NAMALWA (cell line): Measurements from ENCODE around the gene ITPK1.

Experiments used
- DNase-seq: peaks from one replicate; pipeline ENCODE4 v3.0.0-alpha.2; 2015; ENCODE audit warnings: low spot score

Gene ITPK1

DNA sequence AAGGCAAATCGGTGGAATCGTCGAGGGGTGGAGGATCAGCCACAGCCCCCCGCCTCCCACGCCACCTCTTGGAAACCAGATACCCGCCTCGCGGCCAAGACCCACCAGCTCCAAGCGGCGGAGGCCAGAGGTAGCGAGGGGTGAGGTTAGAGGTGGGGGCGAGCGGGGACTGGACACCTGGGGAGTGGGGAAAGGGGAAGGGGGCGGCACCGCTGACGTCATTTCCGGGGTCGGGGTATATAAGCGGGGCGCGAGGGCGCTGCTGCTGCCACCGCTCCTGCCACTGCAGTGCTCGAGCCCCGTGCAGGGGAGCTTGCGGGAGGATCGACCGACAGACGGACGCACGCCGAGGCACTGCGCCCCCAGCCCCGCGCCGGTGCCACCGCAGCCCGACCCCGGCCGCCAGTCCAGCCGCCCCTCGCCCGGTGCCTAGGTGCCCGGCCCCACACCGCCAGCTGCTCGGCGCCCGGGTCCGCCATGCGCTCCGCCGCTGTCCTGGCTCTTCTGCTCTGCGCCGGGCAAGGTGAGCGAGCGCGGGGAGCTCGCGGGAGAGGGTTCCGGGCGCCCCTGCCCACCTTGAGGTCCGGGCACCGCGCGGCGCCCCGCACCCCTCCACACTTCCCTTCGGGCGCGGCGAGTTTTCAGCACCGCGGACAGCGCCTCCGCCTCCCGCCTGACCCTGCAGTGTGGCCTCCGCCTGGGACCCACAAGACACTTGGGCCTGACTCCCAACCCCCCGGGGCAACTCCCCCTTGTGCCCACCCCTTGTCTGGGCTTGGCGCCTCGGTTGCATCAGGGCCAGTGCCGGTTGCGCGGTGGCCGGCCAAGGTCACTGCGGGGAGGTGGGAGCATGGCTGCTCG is 192.6 kb downstream of the ITPK1 start, which contains the start of gene CHGA:
Gene CHGA, plus strand, starts transcription at position 268 of the 861 bp plus-strand sequence. Its CDS starts 210 bp downstream, at position 478.
- no peak for DNase-seq

- DNase-seq, result no peak
Observed at GRCh38 chr14:92922155-92922735, 193.5 kb downstream of the ITPK1 start.

- no peak for DNase-seq
Observed at GRCh38 chr14:92920001-92920400, 195.7 kb downstream of the ITPK1 start.

DNA sequence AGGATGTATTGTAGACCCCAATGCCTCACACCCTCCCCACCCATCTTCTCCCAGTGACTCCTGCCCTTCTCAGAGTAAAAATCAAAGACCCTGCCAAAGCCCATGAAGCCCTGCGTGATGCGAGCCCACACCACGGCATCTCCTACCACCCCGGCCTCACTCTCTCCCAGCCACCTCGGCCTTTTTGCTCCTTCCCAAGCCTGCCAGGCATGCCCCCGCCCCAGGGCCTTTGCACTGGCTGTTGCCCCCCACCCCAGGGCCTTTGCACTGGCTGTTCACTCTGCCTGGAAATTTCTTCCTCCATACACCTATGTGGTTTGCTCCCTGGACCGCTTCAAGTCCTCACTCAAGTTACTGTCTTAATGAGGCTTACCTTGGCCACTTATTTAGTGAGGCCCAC is 197.8 kb downstream of the ITPK1 start:
- no peak for DNase-seq

GRCh38 chr14:92917041-92917940 is 198.4 kb downstream of the ITPK1 start:
- DNase-seq, result no peak

- no peak for DNase-seq
Observed at GRCh38 chr14:92916201-92916600, 199.5 kb downstream of the ITPK1 start.

GRCh38 chr14:92914087-92914656 is 201.6 kb downstream of the ITPK1 start:
- DNase-seq, result peak; percentile 19

DNA sequence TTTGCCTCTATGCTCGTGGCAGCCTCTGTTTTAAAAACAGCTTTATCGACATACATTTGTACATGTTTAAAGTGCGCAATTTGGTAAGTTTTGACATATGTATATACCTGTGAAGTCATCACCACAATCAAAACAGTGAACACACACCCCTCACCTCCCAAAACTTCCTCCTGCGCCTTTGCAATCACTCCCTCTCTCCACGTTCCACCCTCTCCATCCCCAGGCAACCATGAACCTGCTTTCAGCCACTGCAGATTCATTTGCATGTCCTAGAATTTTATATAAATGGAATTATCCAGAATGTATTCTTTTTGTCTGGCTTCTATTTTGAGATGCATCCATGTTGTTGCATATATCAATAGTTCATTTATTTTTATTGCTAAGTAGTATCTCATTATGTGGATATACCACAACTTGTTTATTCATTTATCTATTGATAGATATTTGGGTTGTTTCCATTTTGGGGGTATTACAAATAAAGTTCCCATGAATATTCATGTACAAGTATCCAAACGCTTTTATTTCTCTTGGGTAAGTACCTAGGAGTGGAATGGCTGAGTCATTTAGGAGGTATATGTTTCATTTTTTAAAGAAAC is 208.3 kb downstream of the ITPK1 start:
- DNase-seq, result no peak

DNA sequence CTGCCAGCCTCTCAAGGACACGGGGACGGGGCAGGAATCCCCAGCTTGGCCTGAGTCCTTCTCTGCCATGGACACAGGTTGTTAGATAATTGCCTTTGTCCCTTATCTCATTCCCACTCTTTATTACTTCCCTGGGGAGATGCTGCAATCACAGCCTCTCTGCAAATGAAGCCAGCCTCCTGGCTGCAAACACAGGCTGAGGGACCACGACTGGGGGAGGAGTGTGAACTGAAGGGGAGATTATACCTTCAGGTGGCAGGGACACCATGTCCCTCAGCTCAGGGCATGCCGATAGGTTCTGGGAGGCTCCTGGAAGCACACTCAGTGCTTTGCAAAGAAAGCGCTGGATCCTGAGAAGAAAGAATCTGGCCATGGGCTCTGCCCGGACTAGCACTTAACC is 208.9 kb downstream of the ITPK1 start:
- no peak for DNase-seq

DNA sequence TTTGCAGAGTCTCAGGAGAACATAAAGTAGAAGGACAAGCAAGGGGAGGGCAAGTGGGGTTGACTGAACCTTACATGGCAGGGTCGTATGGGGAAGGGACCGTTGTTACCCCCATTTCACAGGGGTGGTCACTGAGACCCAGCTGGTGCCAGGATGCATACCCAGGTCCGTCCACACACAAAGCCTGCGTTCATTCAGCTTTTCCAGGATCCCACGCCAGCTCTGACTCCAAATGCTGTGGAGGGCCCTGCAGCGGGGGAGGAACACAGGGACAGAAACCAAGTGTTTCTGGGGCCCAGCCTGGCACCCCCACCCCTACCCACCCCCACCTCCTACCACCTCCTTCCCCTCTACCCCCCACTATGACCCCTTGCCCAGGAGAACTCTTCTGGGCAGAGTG is 209.3 kb downstream of the ITPK1 start:
- no peak for DNase-seq

GRCh38 chr14:92905667-92906066 is 210.1 kb downstream of the ITPK1 start:
- no peak for DNase-seq

- DNase-seq, result no peak
Observed at GRCh38 chr14:92903359-92903758, 212.4 kb downstream of the ITPK1 start.

- no peak for DNase-seq
Observed at GRCh38 chr14:92902726-92903125, 213.0 kb downstream of the ITPK1 start.

DNA sequence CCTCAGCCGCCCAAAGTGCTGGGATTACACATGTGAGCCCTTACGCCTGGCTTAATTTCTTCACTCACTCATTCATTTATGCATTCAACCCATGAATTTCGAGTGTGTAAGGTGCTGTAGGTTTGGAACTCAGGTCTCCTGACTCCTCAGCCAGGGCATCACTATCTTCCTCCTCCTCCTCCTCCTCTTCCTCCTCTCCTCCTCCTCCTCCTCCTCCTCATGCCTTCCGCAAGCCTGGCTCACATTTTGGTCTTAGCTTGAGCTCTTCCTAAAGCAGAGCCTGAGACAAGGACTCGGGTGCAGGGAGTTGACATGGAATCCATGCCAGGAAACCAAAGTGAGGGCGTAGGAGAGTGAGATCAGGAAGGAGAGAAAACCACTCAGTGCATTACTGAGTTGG is 213.5 kb downstream of the ITPK1 start:
- DNase-seq, result no peak

DNA sequence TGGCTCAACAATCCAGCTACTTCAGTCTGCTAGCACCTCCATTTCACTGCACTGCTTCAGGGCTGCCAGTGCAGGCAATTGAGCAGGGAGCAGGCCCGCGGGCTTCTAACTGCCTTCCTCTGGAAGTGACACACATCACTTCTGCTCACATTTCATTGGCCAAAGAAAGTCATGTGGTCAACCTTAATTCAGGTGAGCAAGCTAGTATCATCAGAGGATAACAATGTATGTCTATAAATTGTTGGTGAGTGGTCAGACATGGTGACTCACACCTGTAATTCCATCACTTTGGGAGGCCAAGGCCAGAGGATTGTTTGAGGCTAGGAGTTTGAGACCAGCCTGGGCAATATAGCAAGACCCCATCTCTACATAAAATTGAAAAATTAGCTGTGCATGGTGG is 215.1 kb downstream of the ITPK1 start:
- DNase-seq, result no peak

DNA sequence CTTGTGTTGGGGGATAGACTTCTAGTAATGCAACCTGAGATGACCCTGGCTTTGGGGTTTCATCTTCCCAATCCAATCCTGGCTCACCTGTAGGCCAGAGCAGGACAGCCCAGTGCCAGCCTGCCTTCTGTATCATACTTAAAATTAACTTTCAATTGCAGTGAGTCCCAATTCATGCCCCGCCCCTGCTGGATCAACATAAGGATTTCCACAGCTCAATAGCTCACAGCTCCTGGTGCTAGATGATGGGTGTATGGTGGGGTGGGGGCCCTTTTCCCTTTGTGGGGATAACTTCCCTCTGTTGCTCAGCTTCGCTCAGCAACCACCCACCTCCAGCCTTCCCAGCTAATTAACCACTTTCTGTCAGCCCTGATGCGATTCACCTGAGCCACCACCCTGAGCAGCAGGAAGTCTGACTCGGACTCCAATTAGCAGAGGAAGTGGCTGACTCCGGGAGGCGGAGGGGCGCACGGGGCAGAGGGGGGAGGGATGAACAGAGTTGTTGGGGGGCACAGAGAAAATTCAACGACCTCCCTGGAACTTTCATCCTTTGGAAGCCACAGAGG is 217.1 kb downstream of the ITPK1 start:
- no peak for DNase-seq

GRCh38 chr14:92897922-92898565 is 217.7 kb downstream of the ITPK1 start:
- DNase-seq, result no peak

DNA sequence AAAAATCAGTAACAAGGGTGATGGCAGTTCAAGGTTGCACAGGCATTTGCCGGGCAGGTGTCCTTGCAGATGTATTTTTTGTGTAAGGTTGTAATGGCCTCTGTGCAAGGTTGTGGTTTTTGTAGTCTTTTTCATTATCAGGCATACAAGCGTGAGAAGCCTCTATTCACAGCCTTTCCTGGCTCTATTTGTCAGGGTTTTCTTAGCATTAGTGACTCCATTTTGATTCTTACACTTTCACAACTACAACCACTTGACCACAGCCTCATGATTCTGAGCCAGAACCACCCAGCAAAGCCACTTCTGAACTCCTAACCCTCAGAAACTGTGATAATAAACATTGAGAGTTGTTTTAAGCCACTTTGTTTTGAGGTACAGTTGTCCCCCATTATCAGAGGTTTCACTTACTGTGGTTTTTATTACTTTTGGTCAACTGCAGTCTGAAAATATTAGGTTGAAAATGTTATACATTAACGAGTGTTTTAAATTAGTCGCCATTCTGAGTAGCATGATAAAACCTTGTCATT is 220.3 kb downstream of the ITPK1 start:
- no peak for DNase-seq

GRCh38 chr14:92892589-92892988 is 223.1 kb downstream of the ITPK1 start:
- no peak for DNase-seq

- no peak for DNase-seq
Observed at GRCh38 chr14:92890830-92891588, 224.7 kb downstream of the ITPK1 start.
